Stimulated activated CD4-positive, alpha-beta T cell treated with anti-CD3 and anti-CD28 coated beads, Interleukin-4, amount 100 ng/mL, for 48 hours (primary cell): ENCODE measurements around the gene FXYD3.

ENCODE experiments used
- DNase-seq, 2 donors: peaks; one replicate each; pipeline ENCODE4 v3.0.0-alpha.2; 2020; ENCODE audit warnings: low read depth in 2 of 2

FXYD3 gene

GRCh38 chr19:35106291-35106583, 9.4 kb upstream of the FXYD3 start:
- no peak for DNase-seq

DNA sequence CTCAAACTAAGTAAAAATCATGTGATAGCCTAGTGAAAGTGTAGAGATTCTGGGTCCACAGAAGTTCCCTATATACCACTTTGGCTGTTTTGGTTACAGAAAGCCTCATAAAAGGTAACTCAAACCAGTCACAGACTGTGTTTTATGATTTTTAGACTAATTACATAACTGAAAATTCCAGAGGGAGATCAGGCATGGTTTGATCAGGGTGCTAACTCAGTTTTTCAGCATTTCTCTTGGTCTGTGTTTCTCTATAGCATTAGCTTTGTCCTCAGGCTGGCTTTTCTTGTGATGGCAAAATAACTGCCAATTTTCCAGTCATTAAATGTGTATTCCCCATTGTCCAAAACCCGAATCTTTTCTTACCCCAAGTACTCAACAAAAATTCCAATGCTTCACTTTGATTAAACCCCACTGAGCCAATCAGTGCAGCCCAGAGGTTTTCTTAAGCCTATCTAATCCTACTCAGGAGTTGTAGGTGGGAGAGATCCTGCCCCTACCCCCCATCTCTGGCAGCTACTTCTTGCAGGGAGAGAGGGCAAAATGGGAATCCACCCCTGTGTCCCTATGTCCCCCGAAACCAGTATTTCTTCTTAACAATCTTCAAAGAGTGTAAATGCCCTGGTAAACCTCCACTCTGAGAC, 8.6 kb upstream of the FXYD3 start:
- no peak for DNase-seq

GRCh38 chr19:35107545-35107944, 8.1 kb upstream of the FXYD3 start:
- DNase-seq: peak in 1 of 2 donors; percentile 20

GRCh38 chr19:35108730-35109129, 6.9 kb upstream of the FXYD3 start:
- no peak for DNase-seq

DNA sequence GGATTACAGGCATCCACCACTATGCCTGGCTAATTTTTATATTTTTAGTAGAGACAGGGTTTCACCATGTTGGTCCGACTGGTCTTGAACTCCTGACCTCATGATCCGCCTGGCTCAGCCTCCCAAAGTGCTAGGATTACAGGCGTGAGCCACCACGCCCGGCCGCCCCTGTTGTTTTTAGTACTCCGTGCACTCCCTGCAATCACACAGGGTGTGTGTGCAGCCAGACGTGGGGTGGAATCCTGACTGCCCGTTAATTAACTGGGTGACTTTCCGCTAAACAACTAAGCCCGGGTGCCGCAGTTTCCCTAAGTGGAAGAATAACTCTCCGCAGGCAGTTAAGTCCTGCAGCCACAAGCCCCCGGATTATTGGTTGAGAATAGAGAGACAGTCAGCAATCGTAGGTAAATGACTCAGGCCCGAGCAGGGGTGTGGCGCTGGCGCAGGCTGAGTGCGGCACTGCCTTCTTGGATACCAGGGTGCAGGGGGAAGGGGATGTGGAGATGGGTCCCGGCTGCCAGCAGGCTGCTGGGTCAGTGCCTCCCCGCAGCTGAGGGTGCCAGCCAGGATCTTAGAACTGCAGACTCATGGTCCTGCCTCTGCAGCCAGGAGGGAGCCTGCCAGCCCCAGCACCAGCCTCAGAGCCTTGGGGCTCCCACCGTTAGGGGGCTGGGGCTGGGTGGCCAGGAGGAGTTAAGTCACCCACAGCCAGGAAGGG, 6.1 kb upstream of the FXYD3 start:
- no peak for DNase-seq

- no peak for DNase-seq
These were observed 4.6 kb upstream of the FXYD3 start for GRCh38 chr19:35110974-35111373.

DNA sequence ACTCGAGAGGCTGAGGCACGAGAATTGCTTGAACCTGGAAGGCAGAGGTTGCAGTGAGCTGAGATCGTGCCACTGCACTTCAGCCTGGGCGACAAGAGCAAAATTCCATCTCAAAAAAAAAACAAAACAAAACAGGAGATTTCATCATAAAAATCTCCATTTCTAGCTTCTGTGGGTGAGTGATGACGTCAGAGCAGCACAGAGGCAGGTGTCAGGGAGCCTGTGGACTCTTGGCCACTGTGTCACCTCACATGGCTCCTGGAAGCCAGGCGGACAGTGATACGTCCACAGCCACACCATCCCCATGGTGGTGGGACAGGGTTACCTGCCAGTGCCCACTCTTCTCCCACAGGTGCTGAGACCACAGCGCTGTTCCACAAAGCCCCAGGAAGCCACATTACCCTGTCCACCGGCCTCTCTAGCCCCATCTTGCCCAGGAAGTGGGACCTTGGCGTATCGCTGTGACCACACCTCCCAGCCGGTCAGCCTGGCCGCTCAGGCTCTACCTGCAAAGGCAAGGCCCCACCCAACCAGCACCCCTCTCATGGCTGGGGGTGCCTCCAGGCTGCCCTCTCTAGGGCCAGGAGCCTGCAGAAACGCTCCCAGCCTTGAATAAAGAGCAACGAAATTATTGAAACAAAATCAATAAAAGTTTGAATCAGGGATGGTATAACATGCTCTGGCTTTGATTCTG, 2.5 kb upstream of the FXYD3 start:
- DNase-seq: no peak

DNA sequence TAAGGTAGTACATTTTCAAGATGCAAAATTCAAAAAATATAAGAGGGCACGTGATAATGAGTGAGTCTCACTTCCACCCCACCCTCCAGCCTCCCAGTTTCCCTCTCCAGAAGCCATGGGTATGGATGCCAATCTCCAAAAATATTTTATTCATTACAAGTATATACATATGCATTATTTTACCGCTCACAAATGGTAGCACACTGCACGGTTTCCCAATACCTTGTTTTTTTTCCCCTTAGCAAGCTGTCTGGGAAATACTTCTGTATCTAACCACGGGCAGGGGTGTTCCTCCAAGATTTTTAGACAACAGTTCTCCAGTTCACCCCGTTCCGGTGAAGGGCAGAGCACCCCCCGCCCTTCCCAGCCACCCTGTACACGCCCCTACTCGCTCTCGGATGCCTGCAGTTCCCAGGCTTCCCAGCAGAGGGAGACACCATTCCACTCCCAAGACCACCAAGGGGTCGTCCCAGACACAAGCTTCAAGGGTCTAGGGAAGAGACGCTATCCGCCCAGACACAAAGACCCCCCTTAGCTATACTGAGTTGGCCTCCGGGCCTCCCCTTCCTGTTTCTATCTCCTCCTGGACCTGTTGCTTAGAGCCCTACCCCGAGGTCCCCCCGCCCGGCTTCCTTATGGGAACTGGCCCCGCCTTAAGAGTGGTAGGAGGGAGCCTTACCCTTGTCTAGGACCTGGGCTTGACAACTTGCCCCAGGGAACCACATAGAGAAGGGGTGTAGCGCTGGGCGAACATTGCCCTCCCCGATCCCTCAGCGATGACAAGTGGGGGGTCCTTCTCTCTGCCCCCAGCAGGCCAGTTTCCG, 1.1 kb upstream of the FXYD3 start:
- peak; percentile 61 to 69 for DNase-seq

DNA sequence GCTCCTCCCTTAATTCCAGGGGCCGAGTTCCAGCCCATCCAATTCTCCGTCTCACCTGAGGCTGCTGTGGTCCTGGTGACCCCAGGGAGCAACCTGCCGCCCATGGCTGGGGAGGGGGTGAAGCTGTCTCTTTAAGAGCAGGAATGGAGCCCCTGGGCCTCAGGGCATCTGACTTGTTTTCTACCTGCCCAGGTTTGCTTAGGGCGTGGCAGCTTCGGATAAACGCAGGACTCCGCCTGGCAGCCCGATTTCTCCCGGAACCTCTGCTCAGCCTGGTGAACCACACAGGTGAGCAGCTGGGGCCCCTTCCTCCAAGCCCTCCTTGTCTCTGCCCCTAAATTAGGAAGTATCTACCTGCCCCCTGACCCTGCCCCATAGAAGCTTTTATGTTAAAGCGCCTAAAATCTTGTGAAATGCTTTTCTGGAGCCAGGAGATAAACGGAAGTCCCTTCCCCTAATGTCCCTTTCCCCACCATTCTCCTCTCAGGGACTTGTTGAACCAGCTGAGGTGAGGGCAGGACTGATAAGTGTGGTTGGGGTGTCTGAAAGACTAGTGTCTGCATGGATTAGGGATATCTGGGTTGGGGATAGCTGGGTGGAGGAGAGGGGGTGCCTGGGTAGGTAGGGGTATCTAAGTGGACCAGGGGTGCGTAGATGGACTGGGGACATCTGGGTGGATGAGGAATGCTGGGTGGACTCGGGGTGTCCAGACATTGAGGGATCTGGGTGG, 614 bp downstream of the FXYD3 start:
- no peak for DNase-seq

DNA sequence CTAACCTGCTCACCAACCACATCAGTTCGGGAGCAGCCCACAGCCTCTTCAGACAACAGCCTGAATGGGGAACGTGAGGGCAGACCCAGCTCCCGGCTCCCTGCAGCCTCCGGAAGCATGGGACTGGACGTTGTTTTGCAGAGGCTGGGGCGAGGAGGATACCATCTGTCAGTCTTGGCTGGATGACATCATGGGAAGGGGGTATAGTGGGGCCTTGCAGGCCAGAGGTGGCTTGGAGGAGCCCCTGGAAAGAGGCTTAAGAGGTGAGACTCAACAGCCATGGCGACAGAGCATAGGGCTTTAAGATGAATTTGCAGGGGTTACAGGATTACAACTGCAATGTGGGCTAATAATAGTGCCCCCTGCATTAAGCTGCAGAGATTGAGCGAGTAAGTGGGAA, 1.5 kb downstream of the FXYD3 start:
- no peak for DNase-seq

DNA sequence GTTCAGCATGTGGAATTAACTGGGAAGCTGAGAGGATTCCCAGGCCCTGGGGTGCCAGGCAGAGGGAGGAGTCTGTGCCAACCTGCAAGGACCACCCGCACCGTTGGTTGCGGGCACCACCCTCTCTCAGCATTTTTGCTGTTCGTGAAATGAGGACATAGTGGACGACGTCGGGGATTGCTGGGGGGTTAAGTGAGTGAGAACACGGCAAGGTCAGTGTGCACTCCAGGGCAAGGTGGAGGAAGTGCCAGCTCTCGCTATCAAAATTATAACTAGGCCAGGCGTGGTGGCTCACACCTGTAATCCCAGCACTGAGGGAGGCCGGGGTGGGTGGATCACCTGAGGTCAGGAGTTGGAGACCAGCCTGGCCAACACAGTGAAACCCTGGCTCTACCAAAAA, 2.2 kb downstream of the FXYD3 start:
- DNase-seq: no peak

GRCh38 chr19:35118268-35119020, 2.8 kb downstream of the FXYD3 start:
- no peak for DNase-seq

GRCh38 chr19:35119091-35119490, 3.5 kb downstream of the FXYD3 start:
- DNase-seq: no peak

- no peak for DNase-seq
These were observed 4.0 kb downstream of the FXYD3 start for GRCh38 chr19:35119578-35120155.

- DNase-seq: no peak
These were observed 4.9 kb downstream of the FXYD3 start for GRCh38 chr19:35120492-35120891.

DNA sequence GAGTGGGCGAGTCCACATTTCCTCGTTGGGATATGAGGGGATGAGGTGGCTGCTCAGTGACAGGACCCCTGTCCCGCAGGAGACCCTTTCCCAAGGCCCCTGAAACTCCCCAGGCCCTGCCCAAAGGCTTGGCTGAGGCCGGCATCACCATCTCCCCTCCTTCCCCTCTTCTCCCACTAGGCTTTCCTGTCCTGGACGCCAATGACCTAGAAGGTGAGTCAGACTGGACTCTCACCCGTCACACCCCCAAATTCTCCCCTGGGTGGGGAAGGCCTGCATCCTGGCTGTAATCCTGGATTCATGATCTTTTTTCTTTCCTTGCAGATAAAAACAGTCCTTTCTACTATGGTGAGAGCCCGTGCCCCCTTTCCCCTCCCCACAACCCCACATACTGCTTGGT, 5.3 kb downstream of the FXYD3 start:
- no peak for DNase-seq

GRCh38 chr19:35122687-35123551, 7.3 kb downstream of the FXYD3 start:
- DNase-seq: no peak

DNA sequence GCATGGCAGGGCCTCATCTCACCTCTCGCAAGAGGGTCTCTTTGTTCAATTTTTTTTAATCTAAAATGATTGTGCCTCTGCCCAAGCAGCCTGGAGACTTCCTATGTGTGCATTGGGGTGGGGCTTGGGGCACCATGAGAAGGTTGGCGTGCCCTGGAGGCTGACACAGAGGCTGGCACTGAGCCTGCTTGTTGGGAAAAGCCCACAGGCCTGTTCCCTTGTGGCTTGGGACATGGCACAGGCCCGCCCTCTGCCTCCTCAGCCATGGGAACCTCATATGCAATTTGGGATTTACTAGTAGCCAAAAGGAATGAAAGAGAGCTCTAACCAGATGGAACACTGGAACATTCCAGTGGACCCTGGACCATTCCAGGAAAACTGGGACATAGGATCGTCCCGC, 8.0 kb downstream of the FXYD3 start:
- DNase-seq: no peak
